Activated T-cell treated with anti-CD3 and anti-CD28 coated beads, Interleukin-2, amount 50 U/mL, for 72 hours (primary cell): Measurements from ENCODE around the gene COCH. TPM values are rescaled to one million over a fixed set of nuclear protein-coding genes. Genes with fewer than 3 reads are reported as not detected.
A peak's percentile ranks its signal among the peaks of the same experiment; 100 is the strongest.
"Not testable (repeated sequence)": the region's sequence is repeated elsewhere in the genome, so short reads cannot be mapped to it uniquely, and the experiment has no call there.

Experiments used
- ATAC-seq, 2 donors: fragments of 150-1000 bp; cut with Tn5 transposase; replicated peaks in 1 of 2; 2 replicates each; pipeline ENCODE4 v1.10.0; 2021; ENCODE audit warnings: moderate library complexity in 2 of 2, mild to moderate bottlenecking in 1 of 2
- DNase-seq, 2 donors: peaks; one replicate each; pipeline ENCODE4 v3.0.0; 2021 to 2022; ENCODE audit warnings: mixed read lengths in 1 of 2
- H3K27ac Mint-ChIP-seq: one replicate; pipeline ENCODE4 v1.8.0; 2022; ENCODE audit warnings: mild to moderate bottlenecking, moderate library complexity, mixed read lengths
- H3K27me3 Mint-ChIP-seq: one replicate; pipeline ENCODE4 v1.8.0; 2022; ENCODE audit warnings: low read depth, mixed read lengths
- H3K36me3 Mint-ChIP-seq, 2 donors: one replicate each; pipeline ENCODE4 v1.8.0; 2022; ENCODE audit warnings: mixed read lengths in 2 of 2, mild to moderate bottlenecking in 1 of 2; ENCODE audit not compliant: insufficient read depth in 2 of 2
- H3K4me1 Mint-ChIP-seq: one replicate; pipeline ENCODE4 v1.8.0; 2022; ENCODE audit warnings: low read depth, mixed read lengths
- H3K4me3 Mint-ChIP-seq, 2 donors: one replicate each; pipeline ENCODE4 v1.8.0; 2022; ENCODE audit warnings: mild to moderate bottlenecking in 2 of 2, mixed read lengths in 2 of 2, moderate library complexity in 2 of 2
- H3K9me3 Mint-ChIP-seq, 2 donors: one replicate each; pipeline ENCODE4 v1.8.0; 2022; ENCODE audit warnings: mixed read lengths in 2 of 2
- total RNA-seq, 2 donors: library from RNA; stranded (reverse); gene quantifications; one replicate each; pipeline ENCODE4 v1.2.3, GENCODE V29; 2022

The COCH gene
- total RNA-seq, 2 donors from 2014 or later: 1.6 to 2.3 TPM

GRCh38 chr14:30914812-30915211 is 40.5 kb downstream of the COCH start:
- Mint-ChIP-seq H3K4me3 (no peak overlapping the region), H3K27ac (no peak overlapping the region), H3K4me1 (no peaks in the 10 kb centered on the region), H3K27me3 (no peaks in the 10 kb centered on the region), H3K9me3 (no peaks in the 10 kb centered on the region), H3K36me3 (peaks cover 0 to 2% of the 10 kb centered on the region in 2 donors)
- DNase-seq (no peak), ATAC-seq (no peak)

DNA sequence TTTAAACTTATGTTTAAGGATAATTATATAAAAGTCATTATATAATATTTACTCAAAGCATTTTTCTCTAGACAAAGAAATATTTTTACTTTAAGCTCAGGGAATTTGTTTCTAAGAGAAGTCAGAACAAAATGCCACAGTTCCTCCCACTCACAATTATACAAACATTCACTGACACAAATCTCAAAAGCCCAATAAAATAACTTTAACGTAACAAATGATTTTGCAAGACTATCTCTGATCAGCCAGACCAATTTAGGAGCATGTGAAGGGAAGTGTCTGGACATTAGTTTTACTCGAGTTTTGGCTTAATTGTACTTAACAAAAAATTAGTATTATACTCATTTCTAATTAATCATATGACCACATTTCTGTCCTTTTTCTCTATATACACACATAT is 41.2 kb downstream of the COCH start:
- Mint-ChIP-seq H3K4me1 (peaks cover under 1% of the 10 kb centered on the region), H3K4me3 (no peak overlapping the region), H3K9me3 (no peaks in the 10 kb centered on the region), H3K27ac (no peak overlapping the region), H3K36me3 (peaks cover 0 to 4% of the 10 kb centered on the region in 2 donors), H3K27me3 (no peaks in the 10 kb centered on the region)
- DNase-seq (no peak), ATAC-seq (no peak)

DNA sequence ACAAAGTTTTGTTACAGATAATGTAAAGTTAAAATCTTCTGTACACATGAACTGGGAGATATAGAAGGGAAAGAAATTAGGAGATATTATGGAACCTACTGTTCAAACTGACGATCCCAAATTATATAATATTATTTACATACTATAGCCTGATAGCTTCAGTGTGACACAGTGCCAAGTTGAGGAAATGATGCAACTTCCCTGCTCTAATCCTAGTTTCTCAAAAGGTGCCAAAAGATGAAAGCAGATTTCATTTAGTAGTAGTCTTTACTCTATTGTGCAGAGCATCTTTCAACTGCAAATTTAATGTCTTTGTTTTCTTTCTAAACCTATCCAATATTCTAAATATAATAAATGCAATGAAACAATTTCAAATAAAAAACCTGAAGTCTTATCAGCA is 46.9 kb downstream of the COCH start:
- DNase-seq: no peak
- Mint-ChIP-seq H3K27me3 (no peaks in the 10 kb centered on the region), H3K36me3 (peaks cover 0 to 5% of the 10 kb centered on the region in 2 donors), H3K4me1 (peaks cover 9% of the 10 kb centered on the region), H3K4me3 (no peak overlapping the region), H3K27ac (peak overlapping the region; percentile 28), H3K9me3 (no peaks in the 10 kb centered on the region)
- no peak for ATAC-seq

- H3K9me3 Mint-ChIP-seq: no peaks in the 10 kb centered on the region
- peaks cover 9% of the 10 kb centered on the region for H3K4me1 Mint-ChIP-seq
- no peaks in the 10 kb centered on the region for H3K27me3 Mint-ChIP-seq
- DNase-seq: no peak
- H3K4me3 Mint-ChIP-seq: no peak overlapping the region
- peak overlapping the region; percentile 3 for H3K27ac Mint-ChIP-seq
- no peak for ATAC-seq
- peaks cover 0 to 5% of the 10 kb centered on the region in 2 donors for H3K36me3 Mint-ChIP-seq
Observed at GRCh38 chr14:30921788-30922187, 47.4 kb downstream of the COCH start.

GRCh38 chr14:30925254-30925653 is 50.9 kb downstream of the COCH start:
- no peak for DNase-seq
- Mint-ChIP-seq H3K4me3 (no peak overlapping the region), H3K4me1 (peaks cover 20% of the 10 kb centered on the region), H3K36me3 (peaks cover 0 to 5% of the 10 kb centered on the region in 2 donors), H3K9me3 (no peaks in the 10 kb centered on the region), H3K27ac (no peak overlapping the region), H3K27me3 (no peaks in the 10 kb centered on the region)
- no peak for ATAC-seq

DNA sequence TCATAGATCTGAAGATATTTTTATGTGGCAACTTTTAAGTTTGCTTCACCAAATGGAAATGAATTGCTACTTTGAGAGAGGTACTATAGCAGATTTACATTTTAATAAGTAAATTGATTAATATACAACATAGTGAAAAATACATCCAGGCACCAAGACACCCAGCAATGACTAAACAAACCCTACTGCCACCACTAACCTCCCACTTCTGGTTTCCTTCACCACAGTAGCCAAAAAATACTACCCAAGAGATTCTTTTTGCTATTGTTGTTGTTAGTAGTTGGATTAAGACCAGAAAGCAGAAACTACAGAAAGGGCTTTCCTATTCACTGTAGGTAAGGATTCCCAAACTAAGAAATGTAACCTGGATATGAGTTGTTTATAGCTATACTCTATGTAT is 54.1 kb downstream of the COCH start:
- no peaks in the 10 kb centered on the region for H3K9me3 Mint-ChIP-seq
- DNase-seq (peak in 1 of 2 donors; percentile 14), ATAC-seq (peak; percentile 39 to 53)
- H3K4me1 Mint-ChIP-seq: peaks cover 10% of the 10 kb centered on the region
- no peaks in the 10 kb centered on the region for H3K36me3 Mint-ChIP-seq
- no peak overlapping the region for H3K4me3 Mint-ChIP-seq
- H3K27me3 Mint-ChIP-seq: no peaks in the 10 kb centered on the region
- no peak overlapping the region for H3K27ac Mint-ChIP-seq

DNA sequence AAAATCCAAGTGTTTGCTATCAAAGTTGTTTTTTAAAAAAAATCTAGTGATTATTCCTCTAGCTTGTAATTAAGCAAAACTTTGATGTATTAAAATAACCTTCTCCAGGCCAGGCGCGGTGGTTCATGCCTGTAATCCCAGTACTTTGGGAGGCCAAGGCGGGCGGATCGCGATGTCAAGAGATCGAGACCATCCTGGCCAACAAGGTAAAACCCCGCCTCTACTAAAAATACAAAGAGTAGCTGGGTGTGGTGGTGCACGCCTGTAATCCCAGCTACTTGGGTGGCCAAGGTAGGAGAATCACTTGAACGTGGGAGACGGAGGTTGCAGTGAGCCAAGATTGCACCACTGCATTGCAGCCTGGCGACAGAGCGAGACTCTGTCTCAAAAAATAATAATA is 59.6 kb downstream of the COCH start:
- not testable (repeated sequence) for H3K9me3 Mint-ChIP-seq, H3K4me3 Mint-ChIP-seq

DNA sequence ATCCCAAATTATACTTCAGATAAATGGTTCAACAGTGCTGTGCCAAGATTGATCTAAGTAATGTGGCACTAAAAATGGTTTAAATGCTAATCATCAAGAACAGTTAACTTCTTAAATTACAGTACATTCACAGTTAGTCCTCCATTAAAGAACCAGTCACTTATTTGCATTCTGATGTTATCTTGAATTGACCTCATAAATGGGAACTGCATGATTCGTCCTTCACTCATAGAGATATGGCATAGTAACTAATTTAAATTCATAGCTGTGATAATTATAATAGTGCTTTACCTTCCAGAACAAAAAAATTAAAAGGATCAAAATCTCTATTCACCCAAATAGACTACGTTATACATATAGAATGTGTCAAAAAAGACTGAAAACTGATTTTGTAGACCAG is 61.1 kb downstream of the COCH start:
- DNase-seq: no peak
- peak overlapping the region; percentile 24 for H3K27ac Mint-ChIP-seq
- peaks cover 3 to 11% of the 10 kb centered on the region in 2 donors for H3K36me3 Mint-ChIP-seq
- no peaks in the 10 kb centered on the region for H3K27me3 Mint-ChIP-seq
- no peak for ATAC-seq
- no peak overlapping the region for H3K4me3 Mint-ChIP-seq
- no peaks in the 10 kb centered on the region for H3K4me1 Mint-ChIP-seq
- no peaks in the 10 kb centered on the region for H3K9me3 Mint-ChIP-seq

More for the DNA sequence above, 59.6 kb downstream of the COCH start:
- not testable (repeated sequence) for DNase-seq, H3K27me3 Mint-ChIP-seq, H3K4me1 Mint-ChIP-seq, H3K27ac Mint-ChIP-seq, ATAC-seq
- H3K36me3 Mint-ChIP-seq: peaks cover 3 to 11% of the 10 kb centered on the region in 2 donors

DNA sequence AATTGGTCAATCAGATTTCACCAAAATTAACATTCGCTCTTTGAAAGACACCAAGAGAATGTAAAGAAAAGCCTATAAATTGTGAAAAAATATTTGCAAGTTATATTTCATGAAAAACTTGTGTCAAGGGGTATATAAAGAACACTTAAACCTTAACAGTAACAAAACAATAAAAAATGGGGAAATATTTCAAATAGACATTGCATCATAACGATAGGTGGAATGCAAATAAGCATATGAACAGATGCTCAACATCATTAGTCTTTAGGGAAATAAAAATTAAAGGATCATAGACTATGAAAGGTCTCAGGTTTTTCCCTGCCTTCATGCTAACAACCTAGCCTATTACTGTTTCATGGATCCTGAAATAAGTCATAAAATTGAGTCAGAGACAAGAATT is 64.3 kb downstream of the COCH start:
- no peak overlapping the region for H3K4me3 Mint-ChIP-seq
- ATAC-seq (no peak), DNase-seq (no peak)
- H3K4me1 Mint-ChIP-seq: no peaks in the 10 kb centered on the region
- peaks cover 3 to 12% of the 10 kb centered on the region in 2 donors for H3K36me3 Mint-ChIP-seq
- H3K9me3 Mint-ChIP-seq: no peaks in the 10 kb centered on the region
- H3K27me3 Mint-ChIP-seq: no peaks in the 10 kb centered on the region
- H3K27ac Mint-ChIP-seq: no peak overlapping the region

Other genes starting within 250 kb of the COCH start
- gene AP4S1, start 151.1 kb downstream of the COCH start, total RNA-seq: 1 to 10 TPM; 6.3 to 8.6 TPM
- 10 to 100 TPM; 19.7 to 24.5 TPM for gene STRN3, start 151.8 kb downstream of the COCH start, total RNA-seq